Neural cell (in vitro differentiated cells): ENCODE measurements around the gene RPL31. TPM values are rescaled to one million over a fixed set of nuclear protein-coding genes. Genes with fewer than 3 reads are reported as not detected.

Source experiments
- H2AFZ ChIP-seq: fragments of 200-600, 300-800 bp; sonication (generic), shearing (Covaris generic); 2 replicates; pipeline ENCODE4 v1.6.0; 2014; ENCODE audit warnings: low read depth, mild to moderate bottlenecking, antibody characterized with exemption, low read length, moderate library complexity
- H3F3A ChIP-seq: fragments of 200-600 bp; shearing (Covaris generic); 2 replicates; pipeline ENCODE4 v1.6.1; 2016; ENCODE audit warnings: mild to moderate bottlenecking, moderate library complexity, mixed read lengths, antibody characterized with exemption, low read length; ENCODE audit not compliant: insufficient read depth, poor library complexity, severe bottlenecking
- H3K27ac ChIP-seq: fragments of 200-600, 300-800 bp; sonication (generic), shearing (Covaris generic); 2 replicates; pipeline ENCODE4 v1.5.1; 2014; ENCODE audit warnings: mild to moderate bottlenecking, low read length, moderate library complexity
- H3K27me3 ChIP-seq: fragments of 300-800, 200-600 bp; sonication (generic), shearing (Covaris generic); 2 replicates; pipeline ENCODE4 v1.6.0; 2014; ENCODE audit warnings: mild to moderate bottlenecking, low read depth, low read length, moderate library complexity; ENCODE audit not compliant: insufficient read depth
- H3K36me3 ChIP-seq: fragments of 300-800, 200-600 bp; sonication (generic), shearing (Covaris generic); 2 replicates; pipeline ENCODE4 v1.5.1; 2014; ENCODE audit warnings: mild to moderate bottlenecking, antibody characterized with exemption, low read length, moderate library complexity; ENCODE audit not compliant: insufficient read depth
- H3K4me2 ChIP-seq: fragments of 300-800, 200-600 bp; sonication (generic), shearing (Covaris generic); 2 replicates; pipeline ENCODE4 v1.6.0; 2014; ENCODE audit warnings: mild to moderate bottlenecking, low read length
- H3K4me3 ChIP-seq: fragments of 300-800, 200-600 bp; sonication (generic), shearing (Covaris generic); 2 replicates; pipeline ENCODE4 v1.5.1; 2014; ENCODE audit warnings: mild to moderate bottlenecking, low read length, moderate library complexity
- H3K79me2 ChIP-seq: fragments of 200-600 bp; shearing (Covaris generic); replicated peaks from 2 replicates; pipeline ENCODE4 v1.6.0; 2014; ENCODE audit warnings: mild to moderate bottlenecking, low read length, moderate library complexity; ENCODE audit not compliant: insufficient read depth
- H3K9ac ChIP-seq: fragments of 300-800, 200-600 bp; sonication (generic), shearing (Covaris generic); 2 replicates; pipeline ENCODE4 v1.6.1; 2016; ENCODE audit warnings: mild to moderate bottlenecking, low read length, mixed read lengths
- H3K9me2 ChIP-seq: fragments of 200-600 bp; shearing (Covaris generic); 2 replicates; pipeline ENCODE4 v1.6.1; 2016; ENCODE audit warnings: mild to moderate bottlenecking, low read length, mixed read lengths; ENCODE audit not compliant: insufficient read depth
- H3K9me3 ChIP-seq: fragments of 200-600, 300-800 bp; sonication (generic), shearing (Covaris generic); 2 replicates; pipeline ENCODE4 v1.6.1; 2016; ENCODE audit warnings: mild to moderate bottlenecking, mixed run types, low read length, moderate library complexity, mixed read lengths
- H4K20me1 ChIP-seq: fragments of 200-600 bp; shearing (Covaris generic); 2 replicates; pipeline ENCODE4 v1.6.1; 2016; ENCODE audit warnings: mild to moderate bottlenecking, mixed run types; ENCODE audit not compliant: insufficient read depth
- EP300 ChIP-seq: fragments of 450-650 bp; conservative IDR thresholded peaks from 2 replicates; pipeline ENCODE4 v1.6.1; 2014; ENCODE audit warnings: antibody characterized with exemption, mild to moderate bottlenecking, moderate library complexity; ENCODE audit not compliant: poor library complexity, severe bottlenecking
- EZH2 ChIP-seq: fragments of 200-600, 300-800 bp; shearing (Covaris generic), sonication (generic); IDR thresholded peaks from 2 replicates; pipeline ENCODE4 v1.6.1; 2014; ENCODE audit warnings: antibody characterized with exemption, low read length, borderline replicate concordance, mild to moderate bottlenecking; ENCODE audit not compliant: insufficient read depth, poor library complexity, severe bottlenecking
- MXI1 ChIP-seq: fragments of 450-650 bp; conservative IDR thresholded peaks from 2 replicates; pipeline ENCODE4 v1.6.1; 2014; ENCODE audit warnings: antibody characterized with exemption, mild to moderate bottlenecking; ENCODE audit not compliant: poor library complexity, severe bottlenecking
- POLR2AphosphoS5 ChIP-seq: IDR thresholded peaks from 2 replicates; pipeline ENCODE4 v1.6.1; 2012
- RAD21 ChIP-seq: fragments of 450-650 bp; conservative IDR thresholded peaks from 2 replicates; pipeline ENCODE4 v1.6.1; 2014; ENCODE audit warnings: antibody characterized with exemption, mild to moderate bottlenecking, moderate library complexity
- SMC3 ChIP-seq: fragments of 450-650 bp; conservative IDR thresholded peaks from 2 replicates; pipeline ENCODE4 v1.6.1; 2014; ENCODE audit warnings: antibody characterized with exemption, mild to moderate bottlenecking, moderate library complexity; ENCODE audit not compliant: poor library complexity
- TAF1 ChIP-seq: IDR thresholded peaks from 2 replicates; pipeline ENCODE4 v1.6.1; 2012; ENCODE audit warnings: low read depth
- polyA plus RNA-seq: library from polyadenylated mRNA; depleted of rRNA; stranded (reverse); fragments of >200 nt; gene quantifications from 2 replicates; pipeline ENCODE4 v1.2.3, GENCODE V29; 2014
- TF ChIP-seq, protein P1 (sequence below): fragments of 450-650 bp; IDR thresholded peaks from 2 replicates; pipeline ENCODE4 v1.5.1; 2014; ENCODE audit warnings: antibody characterized with exemption, mild to moderate bottlenecking, moderate library complexity; ENCODE audit not compliant: poor library complexity, severe bottlenecking
- TF ChIP-seq, protein P2 (sequence below): IDR thresholded peaks from 2 replicates; pipeline ENCODE4 v1.6.1; 2012; ENCODE audit warnings: borderline replicate concordance

RPL31 gene
- polyA plus RNA-seq, 1 donor from 2014 or later, result 1,555 TPM

DNA sequence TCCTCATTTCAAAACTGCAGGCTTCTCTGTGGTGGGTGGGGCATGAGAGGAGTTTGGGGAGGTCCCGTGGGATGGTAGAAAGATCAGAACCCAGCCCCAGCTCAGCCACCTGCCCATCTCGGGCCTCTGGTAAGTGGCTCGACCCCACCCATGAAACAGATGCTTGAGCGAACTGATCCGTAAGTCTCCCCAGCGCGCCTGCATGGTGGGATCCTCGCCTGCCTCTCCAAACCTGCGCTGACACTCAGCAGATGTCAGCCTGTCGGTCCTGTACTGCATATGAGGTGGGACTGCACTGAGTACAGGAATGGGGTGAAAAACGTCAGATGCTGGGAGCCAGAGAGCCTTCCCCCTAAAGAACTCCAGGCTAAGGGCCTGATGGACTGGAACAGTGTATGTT is 15.9 kb upstream of the RPL31 start:
- no peak overlapping the region for H3K9ac ChIP-seq

DNA sequence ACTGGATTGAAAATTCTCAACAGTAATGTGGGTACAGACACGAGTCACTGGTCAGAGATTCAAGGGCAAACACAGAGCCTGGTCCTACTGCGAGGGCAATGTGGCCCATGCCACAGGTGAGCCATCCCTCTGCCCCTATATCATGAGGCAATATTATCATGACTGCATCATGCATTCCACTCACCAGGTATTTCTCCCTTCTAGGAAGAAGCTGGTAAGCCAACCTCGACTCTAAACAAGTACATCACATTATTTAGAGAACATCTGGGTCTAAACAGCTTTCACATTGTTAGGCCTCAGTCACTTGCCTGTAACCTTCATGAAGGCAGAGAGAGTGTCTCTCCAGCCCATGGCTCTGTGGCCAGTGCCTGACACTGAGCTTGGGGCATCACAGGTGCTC is 14.6 kb upstream of the RPL31 start:
- no peaks in the 10 kb centered on the region for H4K20me1 ChIP-seq
- no peak overlapping the region for H3K4me2 ChIP-seq
- no peaks in the 10 kb centered on the region for H3K36me3 ChIP-seq
- TF ChIP-seq MXI1 (no peak), RAD21 (no peak), EZH2 (no peak), SMC3 (no peak), TAF1 (no peak), POLR2AphosphoS5 (no peak), EP300 (no peak)
- TF ChIP-seq, protein P1, sequence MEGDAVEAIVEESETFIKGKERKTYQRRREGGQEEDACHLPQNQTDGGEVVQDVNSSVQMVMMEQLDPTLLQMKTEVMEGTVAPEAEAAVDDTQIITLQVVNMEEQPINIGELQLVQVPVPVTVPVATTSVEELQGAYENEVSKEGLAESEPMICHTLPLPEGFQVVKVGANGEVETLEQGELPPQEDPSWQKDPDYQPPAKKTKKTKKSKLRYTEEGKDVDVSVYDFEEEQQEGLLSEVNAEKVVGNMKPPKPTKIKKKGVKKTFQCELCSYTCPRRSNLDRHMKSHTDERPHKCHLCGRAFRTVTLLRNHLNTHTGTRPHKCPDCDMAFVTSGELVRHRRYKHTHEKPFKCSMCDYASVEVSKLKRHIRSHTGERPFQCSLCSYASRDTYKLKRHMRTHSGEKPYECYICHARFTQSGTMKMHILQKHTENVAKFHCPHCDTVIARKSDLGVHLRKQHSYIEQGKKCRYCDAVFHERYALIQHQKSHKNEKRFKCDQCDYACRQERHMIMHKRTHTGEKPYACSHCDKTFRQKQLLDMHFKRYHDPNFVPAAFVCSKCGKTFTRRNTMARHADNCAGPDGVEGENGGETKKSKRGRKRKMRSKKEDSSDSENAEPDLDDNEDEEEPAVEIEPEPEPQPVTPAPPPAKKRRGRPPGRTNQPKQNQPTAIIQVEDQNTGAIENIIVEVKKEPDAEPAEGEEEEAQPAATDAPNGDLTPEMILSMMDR, result no peak
- TF ChIP-seq, protein P2, sequence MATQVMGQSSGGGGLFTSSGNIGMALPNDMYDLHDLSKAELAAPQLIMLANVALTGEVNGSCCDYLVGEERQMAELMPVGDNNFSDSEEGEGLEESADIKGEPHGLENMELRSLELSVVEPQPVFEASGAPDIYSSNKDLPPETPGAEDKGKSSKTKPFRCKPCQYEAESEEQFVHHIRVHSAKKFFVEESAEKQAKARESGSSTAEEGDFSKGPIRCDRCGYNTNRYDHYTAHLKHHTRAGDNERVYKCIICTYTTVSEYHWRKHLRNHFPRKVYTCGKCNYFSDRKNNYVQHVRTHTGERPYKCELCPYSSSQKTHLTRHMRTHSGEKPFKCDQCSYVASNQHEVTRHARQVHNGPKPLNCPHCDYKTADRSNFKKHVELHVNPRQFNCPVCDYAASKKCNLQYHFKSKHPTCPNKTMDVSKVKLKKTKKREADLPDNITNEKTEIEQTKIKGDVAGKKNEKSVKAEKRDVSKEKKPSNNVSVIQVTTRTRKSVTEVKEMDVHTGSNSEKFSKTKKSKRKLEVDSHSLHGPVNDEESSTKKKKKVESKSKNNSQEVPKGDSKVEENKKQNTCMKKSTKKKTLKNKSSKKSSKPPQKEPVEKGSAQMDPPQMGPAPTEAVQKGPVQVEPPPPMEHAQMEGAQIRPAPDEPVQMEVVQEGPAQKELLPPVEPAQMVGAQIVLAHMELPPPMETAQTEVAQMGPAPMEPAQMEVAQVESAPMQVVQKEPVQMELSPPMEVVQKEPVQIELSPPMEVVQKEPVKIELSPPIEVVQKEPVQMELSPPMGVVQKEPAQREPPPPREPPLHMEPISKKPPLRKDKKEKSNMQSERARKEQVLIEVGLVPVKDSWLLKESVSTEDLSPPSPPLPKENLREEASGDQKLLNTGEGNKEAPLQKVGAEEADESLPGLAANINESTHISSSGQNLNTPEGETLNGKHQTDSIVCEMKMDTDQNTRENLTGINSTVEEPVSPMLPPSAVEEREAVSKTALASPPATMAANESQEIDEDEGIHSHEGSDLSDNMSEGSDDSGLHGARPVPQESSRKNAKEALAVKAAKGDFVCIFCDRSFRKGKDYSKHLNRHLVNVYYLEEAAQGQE, result no peak
- no peaks in the 10 kb centered on the region for H3K9me3 ChIP-seq
- no peaks in the 10 kb centered on the region for H3F3A ChIP-seq
- no peaks in the 10 kb centered on the region for H3K79me2 ChIP-seq
- H2AFZ ChIP-seq, result no peak overlapping the region
- no peak overlapping the region for H3K27ac ChIP-seq
- no peaks in the 10 kb centered on the region for H3K27me3 ChIP-seq
- no peaks in the 10 kb centered on the region for H3K9me2 ChIP-seq
- H3K9ac ChIP-seq, result no peak overlapping the region
- no peak overlapping the region for H3K4me3 ChIP-seq

More for the DNA sequence above, 15.9 kb upstream of the RPL31 start:
- Histone ChIP-seq H4K20me1 (no peaks in the 10 kb centered on the region), H3K79me2 (no peaks in the 10 kb centered on the region), H3K9me3 (no peaks in the 10 kb centered on the region), H3K27me3 (no peaks in the 10 kb centered on the region), H3K4me2 (no peak overlapping the region), H3K4me3 (no peak overlapping the region), H2AFZ (no peak overlapping the region), H3K36me3 (no peaks in the 10 kb centered on the region), H3K27ac (no peak overlapping the region), H3K9me2 (no peaks in the 10 kb centered on the region), H3F3A (no peaks in the 10 kb centered on the region)
- TF ChIP-seq, protein P1, result no peak
- TF ChIP-seq MXI1 (no peak), TAF1 (no peak), SMC3 (no peak), POLR2AphosphoS5 (no peak), EZH2 (no peak), RAD21 (no peak), EP300 (no peak)
- TF ChIP-seq, protein P2, result no peak
